Transverse colon (tissue), 4 donors: ENCODE data around the gene EPS8. TPM values are rescaled to one million over a fixed set of nuclear protein-coding genes. Genes with fewer than 3 reads are reported as not detected.
A peak's percentile ranks its signal among the peaks of the same experiment; 100 is the strongest.

Experiments used
- DNase-seq: peaks from one replicate; pipeline ENCODE4 v3.0.0-alpha.2; 2019
- H3K27ac ChIP-seq, 4 donors: fragments of 200-600 bp; sonication (generic); 2 replicates each; pipeline ENCODE4 v1.5.1; 2016 to 2018; ENCODE audit warnings: inconsistent platforms in 4 of 4
- H3K27me3 ChIP-seq: fragments of 200-600 bp; sonication (generic); 2 replicates; pipeline ENCODE4 v1.5.1; 2017; ENCODE audit warnings: inconsistent platforms
- H3K36me3 ChIP-seq, 4 donors: fragments of 200-600 bp; sonication (generic); 2 replicates each; pipeline ENCODE4 v1.5.1; 2017 to 2019; ENCODE audit warnings: inconsistent platforms in 4 of 4
- H3K4me1 ChIP-seq, 4 donors: fragments of 200-600 bp; sonication (generic); 2 replicates each; pipeline ENCODE4 v1.5.1; 2017 to 2020; ENCODE audit warnings: inconsistent platforms in 4 of 4
- H3K4me3 ChIP-seq, 4 donors: fragments of 200-600 bp; sonication (generic); 1 replicate in 1 of 4; 2 replicates in 3 of 4; pipeline versions ENCODE4 v1.5.1 to v1.6.1; 2017 to 2019; ENCODE audit warnings: inconsistent platforms in 4 of 4
- H3K9me3 ChIP-seq, 2 donors: fragments of 200-600 bp; sonication (generic); 2 replicates each; pipeline ENCODE4 v1.5.1; 2017 to 2019; ENCODE audit warnings: inconsistent platforms in 2 of 2
- CTCF ChIP-seq, 5 experiments: fragments of 200-600 bp in 3 of 5; fragments of 450-650 bp in 2 of 5; sonication (generic) in 3 of 5; IDR thresholded peaks; 1 replicate in 2 of 5; 2 replicates in 3 of 5; pipeline ENCODE4 v1.5.1; 2016 to 2017; ENCODE audit warnings: antibody characterized with exemption in 5 of 5, inconsistent platforms in 3 of 5, mild to moderate bottlenecking in 2 of 5, moderate library complexity in 1 of 5
- EP300 ChIP-seq: sonication (generic); formaldehyde crosslinking; IDR thresholded peaks from one replicate; pipeline ENCODE4 v1.6.1; 2017; ENCODE audit warnings: antibody characterized with exemption, low read depth
- POLR2A ChIP-seq: fragments of 450-650 bp; IDR thresholded peaks from one replicate; pipeline ENCODE4 v1.6.1; 2016; ENCODE audit warnings: antibody characterized with exemption, mild to moderate bottlenecking, moderate library complexity
- POLR2AphosphoS5 ChIP-seq, 3 donors: sonication (generic); formaldehyde crosslinking; IDR thresholded peaks; one replicate each; pipeline ENCODE4 v1.6.1; 2016; ENCODE audit warnings: antibody characterized with exemption in 3 of 3
- WGBS, 2 donors: methylation state at CpG; one replicate each; pipeline ENCODE4 v1.1.5; 2018; ENCODE audit warnings: low coverage in 1 of 2; 5-methylcytosine and 5-hydroxymethylcytosine counted together
- in situ Hi-C, 4 donors: fragments of 200-750 bp; cut with MboI; loops; one replicate each; pipeline versions ENCODE4 v1.15.0 to v1.15.1; 2017; ENCODE audit warnings: low sequenced_read_pairs in 3 of 4, low pct_ligation_motif_present in 1 of 4, low pct_unique_long_range_greater_than_20kb in 1 of 4
- intact Hi-C: fragments of 100-400 bp; cut with DNase I; formaldehyde crosslinking; loops from one replicate; pipeline ENCODE4 v1.15.1; 2023; ENCODE audit warnings: low total_unique reads
- total RNA-seq, 4 donors: library from RNA; depleted of rRNA; stranded (reverse); fragments of >200 nt; gene quantifications; one replicate each; pipeline ENCODE4 v1.1.0, GENCODE V29; 2016

EPS8 gene
- total RNA-seq, 4 donors from 2014 or later: 55.1 to 180 (median 140) TPM

- peak overlapping the region; percentile 70 to 78 (median 75) for H3K27ac ChIP-seq
- H3K4me3 ChIP-seq: peak overlapping the region in 1 of 4 donors; percentile 9
- no peaks in the 10 kb centered on the region for H3K9me3 ChIP-seq
- no peaks in the 10 kb centered on the region for H3K27me3 ChIP-seq
- H3K36me3 ChIP-seq: no peaks in the 10 kb centered on the region
- DNase-seq: no peak
- in situ Hi-C loops: no loop called here
- H3K4me1 ChIP-seq: peaks cover 19 to 61% (median 57%) of the 10 kb centered on the region in 4 donors
- no peak for TF ChIP-seq POLR2AphosphoS5 (IDR thresholded peaks at IDR 0.05)
- no peak for TF ChIP-seq POLR2A
- no peak for TF ChIP-seq EP300
- TF ChIP-seq CTCF (IDR thresholded peaks at IDR 0.05): no peak
- 42 to 46% methylated on average over 4 to 6 of the region's 6 CpGs for WGBS, 2 donors
- intact Hi-C loops: loop anchor here (10.0 kb wide), 1 partner anchor 54 kb away; no protein-coding TSS in a partner anchor
These were observed 100.2 kb downstream of the EPS8 start for GRCh38 chr12:15688838-15689625.

GRCh38 chr12:15688202-15688736, 100.9 kb downstream of the EPS8 start:
- 40 to 73% methylated on average over 3 to 8 of the region's 8 CpGs for whole genome bisulfite sequencing, 2 donors
- H3K4me3 ChIP-seq: peak overlapping the region in 1 of 4 donors; percentile 9
- in situ Hi-C loops: no loop called here

GRCh38 chr12:15687583-15687982, 101.6 kb downstream of the EPS8 start:
- no peaks in the 10 kb centered on the region for H3K36me3 ChIP-seq
- intact Hi-C loops (loop anchor here (10.0 kb wide), 1 partner anchor 53 kb away; no protein-coding TSS in a partner anchor), in situ Hi-C loops (no loop called here)
- no peaks in the 10 kb centered on the region for H3K27me3 ChIP-seq
- peak overlapping the region; percentile 70 to 78 (median 75) for H3K27ac ChIP-seq
- no peak for DNase-seq
- H3K4me1 ChIP-seq: peaks cover 19 to 65% (median 59%) of the 10 kb centered on the region in 4 donors
- no peak for TF ChIP-seq POLR2A
- no peak for TF ChIP-seq CTCF (IDR thresholded peaks at IDR 0.05)
- no peak for TF ChIP-seq POLR2AphosphoS5 (IDR thresholded peaks at IDR 0.05)
- TF ChIP-seq EP300: no peak
- no peaks in the 10 kb centered on the region for H3K9me3 ChIP-seq
- H3K4me3 ChIP-seq: no peak overlapping the region

More at GRCh38 chr12:15688202-15688736, 100.9 kb downstream of the EPS8 start:
- no peak for TF ChIP-seq CTCF (IDR thresholded peaks at IDR 0.05)
- TF ChIP-seq POLR2A: peak; percentile 44
- peak; percentile 55 to 75 (median 68) for TF ChIP-seq POLR2AphosphoS5 (IDR thresholded peaks at IDR 0.05)
- intact Hi-C loops: loop anchor here (10.0 kb wide), 1 partner anchor 53 kb away; no protein-coding TSS in a partner anchor
- Histone ChIP-seq H3K36me3 (no peaks in the 10 kb centered on the region), H3K27ac (peak overlapping the region; percentile 70 to 78 (median 75)), H3K27me3 (no peaks in the 10 kb centered on the region), H3K4me1 (peaks cover 19 to 65% (median 57%) of the 10 kb centered on the region in 4 donors), H3K9me3 (no peaks in the 10 kb centered on the region)
- peak; percentile 61 for DNase-seq

- in situ Hi-C loops (no loop called here), intact Hi-C loops (loop anchor here (10.0 kb wide), 1 partner anchor 50 kb away; no protein-coding TSS in a partner anchor)
- 83 to 86% methylated on average over 5 to 6 of the region's 6 CpGs for WGBS, 2 donors
- Histone ChIP-seq H3K27ac (no peak overlapping the region), H3K4me3 (no peak overlapping the region), H3K36me3 (no peaks in the 10 kb centered on the region), H3K9me3 (no peaks in the 10 kb centered on the region), H3K4me1 (peaks cover 12 to 45% (median 41%) of the 10 kb centered on the region in 4 donors), H3K27me3 (no peaks in the 10 kb centered on the region)
- TF ChIP-seq EP300: no peak
- TF ChIP-seq POLR2AphosphoS5 (IDR thresholded peaks at IDR 0.05): no peak
- TF ChIP-seq CTCF (IDR thresholded peaks at IDR 0.05): no peak
- TF ChIP-seq POLR2A: no peak
- no peak for DNase-seq
These were observed 104.1 kb downstream of the EPS8 start for GRCh38 chr12:15684896-15685658.
